ENCODE measurements around the gene GABRP.
"Not testable (repeated sequence)": the region's sequence is repeated elsewhere in the genome, so short reads cannot be mapped to it uniquely, and the experiment has no call there.

GABRP gene

GRCh38 chr5:170783498-170784247 is at the start of gene GABRP:
GABRP (plus strand) TSS chr5:170783725; CDS start chr5:170788616, 4,891 bp downstream.
- DNase-seq, result no peak

- no peak for DNase-seq
Measured at GRCh38 chr5:170736966-170737365, 46.6 kb upstream of the GABRP start.

- DNase-seq, result no peak
Measured at GRCh38 chr5:170737591-170737990, 45.9 kb upstream of the GABRP start.

GRCh38 chr5:170738840-170739239 is 44.7 kb upstream of the GABRP start:
- DNase-seq, result no peak

- DNase-seq, result no peak
Measured at GRCh38 chr5:170739446-170739845, 44.1 kb upstream of the GABRP start.

- no peak for DNase-seq
Measured at GRCh38 chr5:170740551-170741205, 42.8 kb upstream of the GABRP start.

- DNase-seq, result no peak
Measured at GRCh38 chr5:170741801-170742200, 41.7 kb upstream of the GABRP start.

- DNase-seq, result no peak
Measured at GRCh38 chr5:170743876-170744212, 39.7 kb upstream of the GABRP start.

GRCh38 chr5:170745481-170746071 is 37.9 kb upstream of the GABRP start:
- no peak for DNase-seq

- DNase-seq, result no peak
Measured at GRCh38 chr5:170746075-170746960, 37.2 kb upstream of the GABRP start.

- DNase-seq, result no peak
Measured at GRCh38 chr5:170746961-170747340, 36.6 kb upstream of the GABRP start.

GRCh38 chr5:170747357-170747756 is 36.2 kb upstream of the GABRP start:
- DNase-seq, result no peak

GRCh38 chr5:170747851-170748250 is 35.7 kb upstream of the GABRP start:
- no peak for DNase-seq

- no peak for DNase-seq
Measured at GRCh38 chr5:170748951-170749471, 34.5 kb upstream of the GABRP start.

GRCh38 chr5:170749911-170750431 is 33.6 kb upstream of the GABRP start:
- DNase-seq, result no peak

- no peak for DNase-seq
Measured at GRCh38 chr5:170750791-170751190, 32.7 kb upstream of the GABRP start.

GRCh38 chr5:170751631-170752030 is 31.9 kb upstream of the GABRP start:
- DNase-seq, result no peak

- no peak for DNase-seq
Measured at GRCh38 chr5:170752257-170753215, 31.0 kb upstream of the GABRP start.

GRCh38 chr5:170753311-170753710 is 30.2 kb upstream of the GABRP start:
- DNase-seq, result no peak

- DNase-seq, result not testable (repeated sequence)
Measured at GRCh38 chr5:170754508-170754907, 29.0 kb upstream of the GABRP start.

- DNase-seq, result no peak
Measured at GRCh38 chr5:170755679-170756456, 27.7 kb upstream of the GABRP start.
